ENCODE data around the gene ATAD3C. TPM values are rescaled to one million over a fixed set of nuclear protein-coding genes. Genes with fewer than 3 reads are reported as not detected.
"Not testable (repeated sequence)": the region's sequence is repeated elsewhere in the genome, so short reads cannot be mapped to it uniquely, and the experiment has no call there.

The ATAD3C gene
- total and polyA plus RNA-seq, 12 donors = under 0.01 to 1.4 (median 0.69) TPM; not detected in 3

DNA sequence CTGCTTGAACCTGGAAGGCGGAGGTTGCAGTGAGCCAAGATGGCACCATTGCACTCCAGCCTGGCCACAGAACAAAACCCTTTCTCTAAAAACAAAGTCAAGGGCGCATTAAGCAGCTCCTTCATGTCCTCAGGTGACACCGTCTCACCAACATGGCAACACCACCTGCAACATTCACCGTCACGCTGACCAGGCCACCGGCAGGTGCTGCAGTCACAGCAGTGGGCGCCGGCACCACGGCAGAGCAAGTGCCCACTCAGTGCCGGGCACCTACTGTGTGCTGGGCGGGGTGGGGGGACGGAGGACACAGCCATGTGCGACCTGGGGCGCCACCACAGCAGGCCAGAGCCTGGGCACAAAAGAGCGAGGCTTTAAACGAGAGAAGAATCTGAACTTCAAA lies 34.2 kb downstream of the ATAD3C start:
- H3K4me3 ChIP-seq = no peak overlapping the region
- no peaks in the 10 kb centered on the region for H3K27me3 ChIP-seq
- peaks cover 0 to 60% of the 10 kb centered on the region in 2 donors for H3K36me3 ChIP-seq (replicated peaks in 1 of 2)
- no peak overlapping the region for H3K27ac ChIP-seq
- intact Hi-C loops (cut with DNase I) = no loop called here
- no peak for TF ChIP-seq POLR2A (IDR thresholded peaks at IDR 0.05)
- TF ChIP-seq, protein P1, sequence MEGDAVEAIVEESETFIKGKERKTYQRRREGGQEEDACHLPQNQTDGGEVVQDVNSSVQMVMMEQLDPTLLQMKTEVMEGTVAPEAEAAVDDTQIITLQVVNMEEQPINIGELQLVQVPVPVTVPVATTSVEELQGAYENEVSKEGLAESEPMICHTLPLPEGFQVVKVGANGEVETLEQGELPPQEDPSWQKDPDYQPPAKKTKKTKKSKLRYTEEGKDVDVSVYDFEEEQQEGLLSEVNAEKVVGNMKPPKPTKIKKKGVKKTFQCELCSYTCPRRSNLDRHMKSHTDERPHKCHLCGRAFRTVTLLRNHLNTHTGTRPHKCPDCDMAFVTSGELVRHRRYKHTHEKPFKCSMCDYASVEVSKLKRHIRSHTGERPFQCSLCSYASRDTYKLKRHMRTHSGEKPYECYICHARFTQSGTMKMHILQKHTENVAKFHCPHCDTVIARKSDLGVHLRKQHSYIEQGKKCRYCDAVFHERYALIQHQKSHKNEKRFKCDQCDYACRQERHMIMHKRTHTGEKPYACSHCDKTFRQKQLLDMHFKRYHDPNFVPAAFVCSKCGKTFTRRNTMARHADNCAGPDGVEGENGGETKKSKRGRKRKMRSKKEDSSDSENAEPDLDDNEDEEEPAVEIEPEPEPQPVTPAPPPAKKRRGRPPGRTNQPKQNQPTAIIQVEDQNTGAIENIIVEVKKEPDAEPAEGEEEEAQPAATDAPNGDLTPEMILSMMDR (IDR thresholded peaks at IDR 0.05) = no peak
- no peak for DNase-seq
- no peaks in the 10 kb centered on the region for H3K9me3 ChIP-seq (replicated peaks in 1 of 3)
- H3K4me1 ChIP-seq (replicated peaks in 1 of 2) = no peaks in the 10 kb centered on the region
- 92 to 96% (median 95%) methylated on average over 10 to 16 of the region's 16 CpGs for WGBS, 4 donors

DNA sequence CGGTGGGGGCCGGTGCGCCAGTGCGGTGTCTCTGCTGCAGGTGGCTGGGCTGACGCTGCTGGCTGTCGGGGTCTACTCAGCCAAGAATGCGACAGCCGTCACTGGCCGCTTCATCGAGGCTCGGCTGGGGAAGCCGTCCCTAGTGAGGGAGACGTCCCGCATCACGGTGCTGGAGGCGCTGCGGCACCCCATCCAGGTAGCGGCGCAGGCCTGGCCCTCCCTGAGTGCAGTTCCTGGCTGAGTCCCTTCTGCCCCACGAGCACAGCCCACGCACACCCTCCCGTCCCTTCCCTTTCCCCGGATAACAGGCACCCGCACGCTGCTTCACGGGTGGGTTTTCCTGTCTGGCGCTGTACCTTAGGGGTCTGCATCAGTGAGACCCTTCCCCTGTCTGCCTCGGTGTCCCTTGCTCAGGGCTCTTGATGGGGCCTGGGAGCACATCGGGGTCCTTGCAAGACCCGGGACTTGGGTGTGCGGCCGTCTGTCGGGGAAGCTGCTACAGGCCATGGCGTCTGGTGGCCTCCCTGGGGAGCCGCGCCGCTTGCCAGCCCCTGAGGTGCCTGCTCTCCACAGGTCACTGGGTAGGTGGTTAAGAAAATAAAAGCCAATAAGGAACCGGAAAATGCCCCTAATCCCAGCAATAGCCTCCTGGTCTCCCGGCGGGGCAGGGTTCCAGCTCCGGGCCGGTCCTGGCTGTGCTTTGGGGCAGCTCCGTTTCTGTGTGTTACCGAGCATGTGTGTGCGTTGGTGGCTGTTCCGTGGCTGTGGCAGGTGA lies 35.7 kb downstream of the ATAD3C start:
- H3K4me1 ChIP-seq (replicated peaks in 1 of 2); H3K9me3 ChIP-seq (replicated peaks in 1 of 3); DNase-seq; H3K27me3 ChIP-seq; H3K4me3 ChIP-seq; H3K27ac ChIP-seq; intact Hi-C loops (cut with DNase I): not testable (repeated sequence)
- H3K36me3 ChIP-seq (replicated peaks in 1 of 2) = peaks cover 0 to 60% of the 10 kb centered on the region in 2 donors
- WGBS, 4 donors = 95 to 97% (median 96%) methylated on average over 12 to 38 of the region's 46 CpGs

DNA sequence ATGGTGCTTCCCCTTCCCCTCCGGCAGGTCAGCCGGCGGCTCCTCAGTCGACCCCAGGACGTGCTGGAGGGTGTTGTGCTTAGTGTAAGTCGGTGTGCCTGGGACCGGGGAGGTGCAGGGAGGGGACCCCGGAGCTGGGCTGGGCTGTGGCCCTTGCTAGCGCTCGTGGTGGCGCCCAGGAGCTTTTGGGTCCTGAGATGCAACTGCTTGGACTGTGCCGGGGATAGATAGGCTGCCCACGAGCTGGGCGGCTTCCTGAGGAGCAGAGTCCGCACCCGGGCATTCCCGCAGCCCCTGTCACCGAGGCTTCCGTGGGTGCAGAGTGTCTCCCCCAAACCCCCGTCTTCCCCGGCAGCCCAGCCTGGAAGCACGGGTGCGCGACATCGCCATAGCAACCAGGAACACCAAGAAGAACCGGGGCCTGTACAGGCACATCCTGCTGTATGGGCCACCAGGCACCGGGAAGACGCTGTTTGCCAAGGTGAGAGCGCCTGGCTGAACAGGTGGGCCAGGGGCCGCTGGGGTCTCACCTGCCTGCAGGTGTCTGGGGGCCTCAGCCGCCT lies 36.3 kb downstream of the ATAD3C start:
- H3K36me3 ChIP-seq (replicated peaks in 1 of 2) = peaks cover 0 to 62% of the 10 kb centered on the region in 2 donors
- H3K4me3 ChIP-seq; DNase-seq; H3K27me3 ChIP-seq; H3K27ac ChIP-seq; intact Hi-C loops (cut with DNase I); H3K4me1 ChIP-seq (replicated peaks in 1 of 2); H3K9me3 ChIP-seq (replicated peaks in 1 of 3): not testable (repeated sequence)
- 94 to 95% (median 94%) methylated on average over 23 to 28 of the region's 31 CpGs; no CpG with 5 or more reads in 1 of the 4 donors for WGBS, 4 donors

DNA sequence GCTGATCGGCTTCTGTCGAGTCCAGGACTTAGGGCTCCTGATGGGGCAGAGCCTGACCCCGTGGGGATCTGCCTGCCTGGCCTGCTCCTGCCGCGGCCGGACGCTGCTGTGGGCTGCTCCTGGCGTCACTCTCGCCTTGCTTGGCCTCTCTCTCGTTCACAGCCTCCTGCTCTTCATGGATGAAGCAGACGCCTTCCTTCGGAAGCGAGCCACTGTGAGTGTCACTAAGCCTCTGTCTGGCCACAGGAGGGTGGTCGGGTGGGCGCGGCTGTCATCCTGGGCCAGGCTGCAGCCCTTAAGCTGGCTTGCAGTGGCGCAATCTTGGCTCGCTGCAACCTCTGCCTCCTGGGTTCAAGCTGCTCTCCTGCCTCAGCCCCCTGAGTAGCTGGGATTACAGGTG lies 38.2 kb downstream of the ATAD3C start:
- Histone ChIP-seq H3K9me3 (replicated peaks in 1 of 3) (no peaks in the 10 kb centered on the region), H3K27me3 (no peaks in the 10 kb centered on the region), H3K4me3 (no peak overlapping the region), H3K27ac (no peak overlapping the region), H3K4me1 (replicated peaks in 1 of 2) (no peaks in the 10 kb centered on the region), H3K36me3 (replicated peaks in 1 of 2) (peaks cover 0 to 54% of the 10 kb centered on the region in 2 donors)
- intact Hi-C loops (cut with DNase I) = no loop called here
- DNase-seq = no peak
- TF ChIP-seq, protein P1 (IDR thresholded peaks at IDR 0.05) = no peak
- no peak for TF ChIP-seq POLR2A (IDR thresholded peaks at IDR 0.05)
- WGBS, 4 donors = 94 to 97% (median 95%) methylated on average over 9 to 18 of the region's 18 CpGs

DNA sequence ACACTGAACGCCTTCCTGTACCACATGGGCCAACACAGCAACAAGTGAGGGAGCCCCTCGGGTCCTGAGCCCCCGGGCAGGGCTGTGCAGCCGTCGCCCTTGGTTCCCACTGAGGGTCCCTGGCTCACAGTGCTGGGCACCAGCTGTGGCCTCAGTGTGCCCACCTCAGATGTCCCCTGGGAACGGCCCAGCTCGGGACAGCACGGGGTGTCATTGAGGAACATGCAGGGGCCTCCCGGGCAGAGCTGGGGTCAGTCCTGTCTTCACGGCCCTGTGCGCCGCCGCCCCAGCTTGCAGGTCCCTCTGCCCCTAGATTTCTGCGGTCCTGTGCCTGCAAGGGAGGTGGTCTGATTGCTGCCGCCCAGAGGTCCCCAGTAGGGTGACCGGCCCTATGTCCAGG lies 39.7 kb downstream of the ATAD3C start:
- Histone ChIP-seq H3K4me3 (no peak overlapping the region), H3K27me3 (no peaks in the 10 kb centered on the region), H3K27ac (no peak overlapping the region), H3K4me1 (replicated peaks in 1 of 2) (no peaks in the 10 kb centered on the region), H3K36me3 (replicated peaks in 1 of 2) (peaks cover 0 to 42% of the 10 kb centered on the region in 2 donors), H3K9me3 (replicated peaks in 1 of 3) (no peaks in the 10 kb centered on the region)
- 93 to 98% (median 95%) methylated on average over 6 to 16 of the region's 16 CpGs for WGBS, 4 donors
- TF ChIP-seq, protein P1 (IDR thresholded peaks at IDR 0.05) = no peak
- TF ChIP-seq POLR2A (IDR thresholded peaks at IDR 0.05) = no peak
- no peak for DNase-seq
- intact Hi-C loops (cut with DNase I) = no loop called here

All from adrenal gland (tissue), 12 donors.